ENCODE data around the gene DET1.
"Not testable (repeated sequence)": the region's sequence is repeated elsewhere in the genome, so short reads cannot be mapped to it uniquely, and the experiment has no call there.

DET1 gene

GRCh38 chr15:88497109-88497765 is 49.2 kb downstream of the DET1 start:
- no peak for DNase-seq (ENCODE audit: low read depth)

- DNase-seq (ENCODE audit: low read depth), result no peak
These were observed 52.6 kb downstream of the DET1 start for GRCh38 chr15:88493844-88494243.

GRCh38 chr15:88491158-88491557 is 55.3 kb downstream of the DET1 start:
- no peak for DNase-seq (ENCODE audit: low read depth)

- DNase-seq (ENCODE audit: low read depth), result no peak
These were observed 56.4 kb downstream of the DET1 start for GRCh38 chr15:88490036-88490435.

- no peak for DNase-seq (ENCODE audit: low read depth)
These were observed 57.2 kb downstream of the DET1 start for GRCh38 chr15:88489321-88489720.

GRCh38 chr15:88487796-88488523 is 58.5 kb downstream of the DET1 start:
- DNase-seq (ENCODE audit: low read depth), result no peak

GRCh38 chr15:88487178-88487795 is 59.2 kb downstream of the DET1 start:
- DNase-seq (ENCODE audit: low read depth), result no peak

- no peak for DNase-seq (ENCODE audit: low read depth)
These were observed 61.7 kb downstream of the DET1 start for GRCh38 chr15:88484682-88485331.

GRCh38 chr15:88482263-88482662 is 64.2 kb downstream of the DET1 start:
- DNase-seq (ENCODE audit: low read depth), result no peak

- no peak for DNase-seq (ENCODE audit: low read depth)
These were observed 65.5 kb downstream of the DET1 start for GRCh38 chr15:88480981-88481380.

GRCh38 chr15:88479169-88479568 is 67.3 kb downstream of the DET1 start:
- DNase-seq (ENCODE audit: low read depth), result no peak

- no peak for DNase-seq (ENCODE audit: low read depth)
These were observed 68.6 kb downstream of the DET1 start for GRCh38 chr15:88477904-88478303.

- DNase-seq (ENCODE audit: low read depth), result no peak
These were observed 69.4 kb downstream of the DET1 start for GRCh38 chr15:88477126-88477525.

- DNase-seq (ENCODE audit: low read depth), result no peak
These were observed 69.8 kb downstream of the DET1 start for GRCh38 chr15:88476635-88477060.

- not testable (repeated sequence) for DNase-seq (ENCODE audit: low read depth)
These were observed 72.7 kb downstream of the DET1 start for GRCh38 chr15:88473661-88474293.

- no peak for DNase-seq (ENCODE audit: low read depth)
These were observed 74.3 kb downstream of the DET1 start for GRCh38 chr15:88472225-88472624.

GRCh38 chr15:88470625-88471372 is 75.7 kb downstream of the DET1 start:
- no peak for DNase-seq (ENCODE audit: low read depth)

- DNase-seq (ENCODE audit: low read depth), result no peak
These were observed 77.2 kb downstream of the DET1 start for GRCh38 chr15:88469321-88469720.

GRCh38 chr15:88468721-88469120 is 77.8 kb downstream of the DET1 start:
- DNase-seq (ENCODE audit: low read depth), result not testable (repeated sequence)

- no peak for DNase-seq (ENCODE audit: low read depth)
These were observed 78.4 kb downstream of the DET1 start for GRCh38 chr15:88467935-88468528.
